H1 (cell line): ENCODE data around the gene QPCT. TPM values are rescaled to one million over a fixed set of nuclear protein-coding genes. Genes with fewer than 3 reads are reported as not detected.
A peak's percentile ranks its signal among the peaks of the same experiment; 100 is the strongest.

ENCODE experiments used
- CTCF ChIA-PET: fragments of 300-600 bp; sonication (Branson Sonifier 250); formaldehyde crosslinking; loops from one replicate; lab custom pipeline; 2021; ENCODE audit not compliant: partially characterized antibody; lab: Charles Lee
- POLR2A ChIA-PET: fragments of 300-600 bp; sonication (Branson Sonifier 250); formaldehyde crosslinking; loops from one replicate; lab custom pipeline; 2021; ENCODE audit warnings: inconsistent platforms; ENCODE audit not compliant: partially characterized antibody; lab: Charles Lee
- DNase-seq, 2 experiments: peaks; one replicate each; pipeline versions ENCODE4 v3.0.0 to v3.0.0-alpha.2; 2010 to 2022; ENCODE audit warnings: low spot score in 2 of 2, low read depth in 1 of 2, mixed read lengths in 1 of 2
- FAIRE-seq: peaks from 2 replicates; lab custom pipeline; 2011; peaks lifted over from hg19 to GRCh38; lab: Jason Lieb, UNC
- H2AFZ ChIP-seq: 2 replicates; pipeline ENCODE4 v1.8.1; 2012; ENCODE audit warnings: low read length, inconsistent platforms
- H2AK5ac ChIP-seq: 2 replicates; pipeline ENCODE4 v1.6.1; 2013; ENCODE audit warnings: low read depth, low read length
- H2BK120ac ChIP-seq: replicated peaks from 2 replicates; pipeline ENCODE3; 2013; ENCODE audit warnings: low read depth, low read length, inconsistent platforms
- H2BK12ac ChIP-seq: 2 replicates; pipeline ENCODE4 v1.6.1; 2013; ENCODE audit warnings: low read depth, low read length
- H2BK15ac ChIP-seq: 2 replicates; pipeline ENCODE4 v1.6.1; 2013; ENCODE audit warnings: low read length
- H2BK20ac ChIP-seq: 2 replicates; pipeline ENCODE4 v1.6.1; 2013; ENCODE audit warnings: low read length
- H2BK5ac ChIP-seq: 2 replicates; pipeline ENCODE4 v1.6.1; 2013; ENCODE audit warnings: low read depth, low read length
- H3K14ac ChIP-seq: 2 replicates; pipeline ENCODE4 v1.6.1; 2013; ENCODE audit warnings: inconsistent platforms; ENCODE audit not compliant: insufficient read length
- H3K18ac ChIP-seq: 2 replicates; pipeline ENCODE4 v1.6.1; 2013; ENCODE audit warnings: low read length; ENCODE audit errors: extremely low read depth
- H3K23ac ChIP-seq: 2 replicates; pipeline ENCODE4 v1.6.1; 2013; ENCODE audit warnings: inconsistent platforms; ENCODE audit not compliant: insufficient read length
- H3K23me2 ChIP-seq: 2 replicates; pipeline ENCODE4 v1.6.1; 2013; ENCODE audit warnings: low read depth, low read length
- H3K27ac ChIP-seq: 2 replicates; pipeline ENCODE4 v1.6.1; 2011; ENCODE audit warnings: low read depth, low read length, inconsistent platforms
- H3K27me3 ChIP-seq, 4 experiments: replicated peaks in 1 of 4; 1 replicate in 1 of 4; 2 replicates in 3 of 4; pipeline versions ENCODE4 v1.6.1 to v1.8.1; 2011 to 2013; ENCODE audit warnings: low read length in 3 of 4, mild to moderate bottlenecking in 3 of 4, inconsistent platforms in 2 of 4, mixed read lengths in 2 of 4, moderate library complexity in 1 of 4; ENCODE audit not compliant: control insufficient read depth in 3 of 4, insufficient read depth in 3 of 4; ENCODE audit errors: extremely low read depth in 1 of 4
- H3K36me3 ChIP-seq, 4 experiments: 2 replicates each; pipeline versions ENCODE4 v1.6.1 to v1.8.1; 2011 to 2013; ENCODE audit warnings: mild to moderate bottlenecking in 4 of 4, low read length in 3 of 4, moderate library complexity in 2 of 4, control low read depth in 1 of 4, inconsistent platforms in 1 of 4; ENCODE audit not compliant: insufficient read depth in 4 of 4, control insufficient read depth in 2 of 4
- H3K4ac ChIP-seq: replicated peaks from 2 replicates; pipeline ENCODE3; 2013; ENCODE audit warnings: low read length, low read depth, mixed read lengths, inconsistent platforms; ENCODE audit not compliant: insufficient read length
- H3K4me1 ChIP-seq, 4 experiments: replicated peaks in 1 of 4; 1 replicate in 1 of 4; 2 replicates in 3 of 4; pipeline versions ENCODE4 v1.6.1 to v1.8.1; 2011 to 2013; ENCODE audit warnings: low read length in 3 of 4, inconsistent platforms in 2 of 4, mixed read lengths in 1 of 4; ENCODE audit not compliant: insufficient read depth in 4 of 4, control insufficient read depth in 3 of 4
- H3K4me2 ChIP-seq, 2 experiments: 2 replicates each; pipeline versions ENCODE4 v1.6.1 to v1.8.1; 2011 to 2013; ENCODE audit warnings: low read depth in 2 of 2, low read length in 2 of 2, control low read depth in 1 of 2, inconsistent platforms in 1 of 2, mild to moderate bottlenecking in 1 of 2; ENCODE audit not compliant: insufficient read depth in 1 of 2
- H3K4me3 ChIP-seq, 4 experiments: fragments of 200-600, 300-600 bp in 1 of 4; sonication (generic), shearing (Covaris generic), sonication (Bioruptor Twin) in 1 of 4; 2 replicates each; pipeline versions ENCODE4 v1.5.1 to v1.8.1; 2011 to 2016; ENCODE audit warnings: low read length in 4 of 4, low read depth in 3 of 4, control low read depth in 2 of 4, inconsistent platforms in 2 of 4, mild to moderate bottlenecking in 2 of 4, mixed read lengths in 1 of 4, moderate library complexity in 1 of 4; ENCODE audit not compliant: insufficient read depth in 2 of 4; ENCODE audit errors: extremely low read depth in 1 of 4
- H3K56ac ChIP-seq: replicated peaks from 2 replicates; pipeline ENCODE3; 2013; ENCODE audit warnings: low read depth, mild to moderate bottlenecking, mixed read lengths, low read length, inconsistent platforms; ENCODE audit not compliant: insufficient read length
- H3K79me1 ChIP-seq: 2 replicates; pipeline ENCODE4 v1.6.1; 2013; ENCODE audit warnings: low read depth, low read length, control low read depth
- H3K79me2 ChIP-seq, 2 experiments: 2 replicates each; pipeline versions ENCODE4 v1.6.1 to v1.8.1; 2012 to 2013; ENCODE audit warnings: low read length in 2 of 2, mild to moderate bottlenecking in 2 of 2, inconsistent platforms in 1 of 2; ENCODE audit not compliant: insufficient read depth in 2 of 2, control insufficient read depth in 1 of 2
- H3K9ac ChIP-seq, 4 experiments: replicated peaks in 1 of 4; 1 replicate in 1 of 4; 2 replicates in 3 of 4; pipeline versions ENCODE4 v1.6.1 to v1.8.1; 2011 to 2013; ENCODE audit warnings: low read depth in 3 of 4, low read length in 3 of 4, control low read depth in 2 of 4, mild to moderate bottlenecking in 2 of 4, moderate library complexity in 2 of 4, inconsistent platforms in 1 of 4; ENCODE audit errors: extremely low read depth in 1 of 4
- H3K9me3 ChIP-seq, 2 experiments: 2 replicates each; pipeline versions ENCODE4 v1.6.1 to v1.8.1; 2012 to 2013; ENCODE audit warnings: mild to moderate bottlenecking in 2 of 2, moderate library complexity in 2 of 2, control low read depth in 1 of 2, inconsistent platforms in 1 of 2, low read depth in 1 of 2, low read length in 1 of 2, mixed read lengths in 1 of 2; ENCODE audit not compliant: insufficient read depth in 2 of 2
- H4K20me1 ChIP-seq, 2 experiments: replicated peaks in 1 of 2; 2 replicates each; pipeline versions ENCODE3 to v1.8.1; 2011 to 2013; ENCODE audit warnings: inconsistent platforms in 2 of 2, low read length in 2 of 2, mild to moderate bottlenecking in 1 of 2; ENCODE audit not compliant: insufficient read depth in 2 of 2, control insufficient read depth in 1 of 2
- H4K5ac ChIP-seq: 2 replicates; pipeline ENCODE4 v1.6.1; 2013; ENCODE audit warnings: low read length, low read depth, mixed read lengths, inconsistent platforms; ENCODE audit not compliant: insufficient read length
- H4K8ac ChIP-seq: 2 replicates; pipeline ENCODE4 v1.8.0; 2013; ENCODE audit warnings: mild to moderate bottlenecking, moderate library complexity, low read length, inconsistent platforms; ENCODE audit not compliant: insufficient read depth; ENCODE audit errors: extremely low read depth
- H4K91ac ChIP-seq: replicated peaks from 2 replicates; pipeline ENCODE3; 2013; ENCODE audit warnings: low read length, mixed read lengths, inconsistent platforms; ENCODE audit not compliant: insufficient read length
- BRCA1 ChIP-seq: IDR thresholded peaks from 2 replicates; pipeline ENCODE4 v1.6.1; 2012; ENCODE audit warnings: low read depth, low read length, improper control_type of control experiment
- CBX8 ChIP-seq: fragments of 300-800, 300-1000 bp; sonication (generic); IDR thresholded peaks from 2 replicates; pipeline ENCODE4 v1.7.1; 2016; ENCODE audit warnings: low read depth, low read length, borderline replicate concordance
- EZH2 ChIP-seq: fragments of 200-600 bp; sonication (generic); IDR thresholded peaks from 2 replicates; pipeline ENCODE4 v1.7.1; 2012; ENCODE audit warnings: low read depth, mild to moderate bottlenecking, moderate library complexity, low read length, inconsistent platforms; ENCODE audit not compliant: severe bottlenecking
- FOSL1 ChIP-seq: IDR thresholded peaks from 2 replicates; pipeline ENCODE4 v1.6.1; 2011; ENCODE audit warnings: mild to moderate bottlenecking, low read depth, low read length, moderate library complexity; ENCODE audit not compliant: insufficient read depth
- RNF2 ChIP-seq: fragments of 200-900, 300-1000 bp; sonication (generic); IDR thresholded peaks from 2 replicates; pipeline ENCODE4 v1.7.1; 2016; ENCODE audit warnings: borderline replicate concordance, low read depth, mild to moderate bottlenecking, antibody characterized with exemption, low read length; ENCODE audit not compliant: poor library complexity, severe bottlenecking; ENCODE audit errors: missing control alignments
- SIRT6 ChIP-seq: IDR thresholded peaks from one replicate; pipeline ENCODE4 v1.7.1; 2012; ENCODE audit warnings: low read length, inconsistent platforms
- WGBS, 2 experiments: shearing (Covaris generic) in 1 of 2; methylation state at CpG; one replicate each; pipeline versions ENCODE4 v1.1.6 to v1.1.7; 2013 to 2015; ENCODE audit warnings: low lambda C conversion rate in 2 of 2, mixed read lengths in 2 of 2, inconsistent platforms in 1 of 2, low coverage in 1 of 2, missing lambda C conversion rate in 1 of 2; ENCODE audit not compliant: insufficient replicate concordance in 2 of 2, insufficient coverage in 1 of 2, insufficient read length in 1 of 2; ENCODE audit errors: extremely low coverage in 1 of 2, missing lambda C conversion rate in 1 of 2; 5-methylcytosine and 5-hydroxymethylcytosine counted together
- polyA plus RNA-seq, 7 experiments: library from polyadenylated mRNA; depleted of rRNA in 3 of 7; stranded (reverse) in 5 of 7; unstranded in 2 of 7; fragments of >200 nt in 5 of 7; fragments of 200-250 nt in 2 of 7; gene quantifications; 1 replicate in 5 of 7; 2 replicates in 1 of 7; 4 replicates in 1 of 7; pipeline versions ENCODE4 v1.2.1 to v1.2.3, GENCODE V29; 2011 to 2013; ENCODE audit warnings: missing spikeins in 2 of 7, mixed read lengths in 2 of 7
- total RNA-seq: library from RNA; stranded (reverse); fragmentation: NEBNext Ultra II Directional; extraction: Animal tissue kit (Norgen Biotek cat#: 25700); gene quantifications from 2 replicates; pipeline ENCODE4 v1.2.1, GENCODE V29; 2021
- TF ChIP-seq, protein P1 (sequence below): IDR thresholded peaks from 2 replicates; pipeline ENCODE4 v1.6.1; 2012; ENCODE audit warnings: low read length, inconsistent platforms

The QPCT gene
- total and polyA plus RNA-seq, 2 of the 8 experiments (the other 6 are each of a cell fraction or from before 2014, with no cell fraction given): 4.0 to 4.3 TPM

DNA sequence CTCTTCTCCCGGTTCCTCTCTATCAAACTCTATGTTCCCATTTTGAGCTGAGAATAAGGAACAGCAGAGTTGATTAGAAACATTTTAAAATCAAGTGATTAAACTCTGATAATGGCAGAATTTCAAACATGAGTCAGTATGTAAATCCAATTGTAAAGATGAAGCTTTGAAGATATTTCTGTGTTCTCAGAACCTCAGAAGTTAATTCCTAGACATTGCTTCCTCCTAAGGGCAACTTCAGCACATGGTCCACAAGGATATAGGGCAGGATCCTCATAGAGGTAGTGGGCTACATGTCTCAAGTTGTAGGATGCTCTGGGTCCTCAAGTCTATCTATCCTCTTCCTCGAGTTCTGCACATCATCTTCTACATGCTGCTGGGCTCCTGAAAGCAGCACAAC lies 46.3 kb downstream of the QPCT start:
- CTCF ChIA-PET: interaction anchor here (1.1 to 2.2 kb wide), 5 partner anchors 10 to 501 kb away, joined by 4 to 13 read pairs (median 4); no protein-coding TSS in a partner anchor
- Histone ChIP-seq H3K36me3 (no peaks in the 10 kb centered on the region), H3K4ac (no peak overlapping the region), H2BK120ac (no peak overlapping the region), H3K23me2 (no peaks in the 10 kb centered on the region), H2BK12ac (no peak overlapping the region), H3K27ac (no peak overlapping the region), H4K20me1 (no peaks in the 10 kb centered on the region), H3K23ac (no peak overlapping the region), H3K56ac (no peak overlapping the region), H3K79me2 (no peaks in the 10 kb centered on the region), H3K18ac (no peak overlapping the region; the same call in 1 of the 2 replicates), H3K9me3 (no peaks in the 10 kb centered on the region), H3K4me2 (no peak overlapping the region)
- 75% methylated on average over 2 of the region's 2 CpGs; no CpG with 5 or more reads in 1 of the 2 experiments for WGBS, 2 experiments
- FAIRE-seq (no peak), DNase-seq (no peak)
- TF ChIP-seq EZH2 (no peak), SIRT6 (no peak), RNF2 (no peak), BRCA1 (no peak), FOSL1 (no peak), CBX8 (no peak)
- TF ChIP-seq, protein P1, sequence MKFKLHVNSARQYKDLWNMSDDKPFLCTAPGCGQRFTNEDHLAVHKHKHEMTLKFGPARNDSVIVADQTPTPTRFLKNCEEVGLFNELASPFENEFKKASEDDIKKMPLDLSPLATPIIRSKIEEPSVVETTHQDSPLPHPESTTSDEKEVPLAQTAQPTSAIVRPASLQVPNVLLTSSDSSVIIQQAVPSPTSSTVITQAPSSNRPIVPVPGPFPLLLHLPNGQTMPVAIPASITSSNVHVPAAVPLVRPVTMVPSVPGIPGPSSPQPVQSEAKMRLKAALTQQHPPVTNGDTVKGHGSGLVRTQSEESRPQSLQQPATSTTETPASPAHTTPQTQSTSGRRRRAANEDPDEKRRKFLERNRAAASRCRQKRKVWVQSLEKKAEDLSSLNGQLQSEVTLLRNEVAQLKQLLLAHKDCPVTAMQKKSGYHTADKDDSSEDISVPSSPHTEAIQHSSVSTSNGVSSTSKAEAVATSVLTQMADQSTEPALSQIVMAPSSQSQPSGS: no peak
- TF ChIP-seq, all 59 proteins: peak for 0
- no peak overlapping the region for H3K14ac ChIP-seq
- H2BK5ac ChIP-seq: peak overlapping the region; percentile 10; the same call in 1 of the 2 replicates
- no peak overlapping the region for H3K9ac ChIP-seq
- H4K8ac ChIP-seq: no peak overlapping the region
- H2BK15ac ChIP-seq: no peak overlapping the region
- no peak overlapping the region for H2AK5ac ChIP-seq
- H3K27me3 ChIP-seq: no peaks in the 10 kb centered on the region
- peaks cover 0 to 9% (median 0%) of the 10 kb centered on the region in 4 experiments; a peak in 4 of 7 replicates for H3K4me1 ChIP-seq
- no peaks in the 10 kb centered on the region for H3K79me1 ChIP-seq
- H4K5ac ChIP-seq: no peak overlapping the region
- no peak overlapping the region for H3K4me3 ChIP-seq
- H4K91ac ChIP-seq: peak overlapping the region; percentile 4
- POLR2A ChIA-PET: interaction anchor here (1.1 kb wide), 1 partner anchor 278 kb away, joined by 3 read pairs; no protein-coding TSS in a partner anchor
- H2AFZ ChIP-seq: no peak overlapping the region
- H2BK20ac ChIP-seq: no peak overlapping the region; the same call in 1 of the 2 replicates
